ENCODE data around the gene TMEM117.

The TMEM117 gene

GRCh38 chr12:44389038-44389437, 553.2 kb downstream of the TMEM117 start:
- Histone ChIP-seq H3K27me3 (ENCODE audit: insufficient read depth, low read length) (no peaks in the 10 kb centered on the region), H3K79me2 (ENCODE audit: insufficient read depth, low read length) (no peaks in the 10 kb centered on the region), H3K9ac (ENCODE audit: low read length) (no peak overlapping the region), H3K4me1 (ENCODE audit: insufficient read depth, low read length, severe bottlenecking) (peaks cover 16% of the 10 kb centered on the region), H2AFZ (ENCODE audit: low read length) (no peak overlapping the region), H4K20me1 (ENCODE audit: insufficient read depth, low read length) (no peaks in the 10 kb centered on the region), H3F3A (ENCODE audit: insufficient read depth, low read length) (no peaks in the 10 kb centered on the region), H3K27ac (ENCODE audit: low read depth, low read length, poor library complexity, severe bottlenecking) (no peak overlapping the region), H3K9me3 (ENCODE audit: low read length) (no peaks in the 10 kb centered on the region), H3K9me2 (ENCODE audit: low read depth, low read length) (no peaks in the 10 kb centered on the region), H3K4me3 (ENCODE audit: low read depth, low read length, poor library complexity, severe bottlenecking) (no peak overlapping the region), H3K36me3 (ENCODE audit: insufficient read depth, low read length) (no peaks in the 10 kb centered on the region), H3K4me2 (ENCODE audit: low read length) (no peak overlapping the region)
- no peak for TF ChIP-seq EZH2 (IDR thresholded peaks at IDR 0.05; ENCODE audit: borderline replicate concordance, low read length)
- no peak for TF ChIP-seq CTCF (IDR thresholded peaks at IDR 0.05; ENCODE audit: low read length)

GRCh38 chr12:44389896-44390295, 554.0 kb downstream of the TMEM117 start:
- Histone ChIP-seq H2AFZ (ENCODE audit: low read length) (no peak overlapping the region), H3K79me2 (ENCODE audit: insufficient read depth, low read length) (no peaks in the 10 kb centered on the region), H3K9ac (ENCODE audit: low read length) (no peak overlapping the region), H3K4me2 (ENCODE audit: low read length) (peak overlapping the region; percentile 16; the same call in 1 of the 2 replicates), H4K20me1 (ENCODE audit: insufficient read depth, low read length) (no peaks in the 10 kb centered on the region), H3K9me3 (ENCODE audit: low read length) (no peaks in the 10 kb centered on the region), H3K27me3 (ENCODE audit: insufficient read depth, low read length) (no peaks in the 10 kb centered on the region), H3K9me2 (ENCODE audit: low read depth, low read length) (no peaks in the 10 kb centered on the region), H3K27ac (ENCODE audit: low read depth, low read length, poor library complexity, severe bottlenecking) (no peak overlapping the region), H3K4me3 (ENCODE audit: low read depth, low read length, poor library complexity, severe bottlenecking) (no peak overlapping the region), H3F3A (ENCODE audit: insufficient read depth, low read length) (no peaks in the 10 kb centered on the region), H3K36me3 (ENCODE audit: insufficient read depth, low read length) (no peaks in the 10 kb centered on the region), H3K4me1 (ENCODE audit: insufficient read depth, low read length, severe bottlenecking) (peaks cover 16% of the 10 kb centered on the region)
- no peak for TF ChIP-seq CTCF (IDR thresholded peaks at IDR 0.05; ENCODE audit: low read length)
- no peak for TF ChIP-seq EZH2 (IDR thresholded peaks at IDR 0.05; ENCODE audit: borderline replicate concordance, low read length)

- H3K9me3 ChIP-seq (ENCODE audit: low read length), result no peaks in the 10 kb centered on the region
- no peak overlapping the region for H3K4me2 ChIP-seq (ENCODE audit: low read length)
- no peak overlapping the region for H3K27ac ChIP-seq (ENCODE audit: low read depth, low read length, poor library complexity, severe bottlenecking)
- no peaks in the 10 kb centered on the region for H3F3A ChIP-seq (ENCODE audit: insufficient read depth, low read length)
- no peak overlapping the region for H3K4me3 ChIP-seq (ENCODE audit: low read depth, low read length, poor library complexity, severe bottlenecking)
- no peak overlapping the region for H2AFZ ChIP-seq (ENCODE audit: low read length)
- no peaks in the 10 kb centered on the region for H3K79me2 ChIP-seq (ENCODE audit: insufficient read depth, low read length)
- no peaks in the 10 kb centered on the region for H3K36me3 ChIP-seq (ENCODE audit: insufficient read depth, low read length)
- H3K4me1 ChIP-seq (ENCODE audit: insufficient read depth, low read length, severe bottlenecking), result no peaks in the 10 kb centered on the region
- H4K20me1 ChIP-seq (ENCODE audit: insufficient read depth, low read length), result no peaks in the 10 kb centered on the region
- H3K9ac ChIP-seq (ENCODE audit: low read length), result no peak overlapping the region
- no peaks in the 10 kb centered on the region for H3K27me3 ChIP-seq (ENCODE audit: insufficient read depth, low read length)
- no peaks in the 10 kb centered on the region for H3K9me2 ChIP-seq (ENCODE audit: low read depth, low read length)
- TF ChIP-seq EZH2 (IDR thresholded peaks at IDR 0.05; ENCODE audit: borderline replicate concordance, low read length), result no peak
- no peak for TF ChIP-seq CTCF (IDR thresholded peaks at IDR 0.05; ENCODE audit: low read length)
Measured at GRCh38 chr12:44397631-44398030, 561.8 kb downstream of the TMEM117 start.

All from OCI-LY1 (cell line).